ENCODE data around the gene FUT2.
"Not testable (repeated sequence)": the region's sequence is repeated elsewhere in the genome, so short reads cannot be mapped to it uniquely, and the experiment has no call there.

DNA sequence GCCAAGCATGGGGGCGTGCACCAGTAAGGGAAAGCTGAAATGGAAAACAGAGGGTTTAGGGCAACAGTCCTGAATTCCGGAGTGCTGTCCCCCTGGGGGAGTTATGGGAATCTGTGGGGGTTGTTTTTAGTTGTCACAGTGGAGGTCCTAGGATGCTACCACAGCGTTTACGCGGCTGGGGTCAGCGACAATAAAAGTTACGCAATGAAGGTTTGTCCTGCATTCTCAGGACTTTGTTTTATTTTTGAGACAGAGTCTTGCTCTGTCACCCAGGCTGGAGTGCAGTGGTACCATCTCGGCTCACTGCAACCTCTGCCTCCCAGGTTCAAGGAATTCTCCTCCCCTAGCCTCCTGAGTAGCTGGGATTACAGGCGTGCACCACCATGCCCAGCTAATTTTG is 2.1 kb upstream of the FUT2 start:
- TF ChIP-seq CTCF (optimal IDR thresholded peaks at IDR 0.05 in 1 of 3, IDR thresholded peaks at IDR 0.05 in 1 of 3, conservative IDR thresholded peaks at IDR 0.05 in 1 of 3; ENCODE audit: extremely low read depth in 1 of 3, insufficient read depth in 2 of 3, low read length in 3 of 3); EZH2 (IDR thresholded peaks at IDR 0.05; ENCODE audit: low read length): not testable (repeated sequence)

Data from keratinocyte (primary cell).